GM23248 (cell line): ENCODE results near the gene MLST8. TPM values are rescaled to one million over a fixed set of nuclear protein-coding genes. Genes with fewer than 3 reads are reported as not detected.

Source experiments
- DNase-seq: peaks from one replicate; pipeline ENCODE4 v3.0.0-alpha.2; 2015
- H2AFZ ChIP-seq: fragments of 200-600 bp; sonication (generic); 2 replicates; pipeline ENCODE4 v1.6.1; 2016; ENCODE audit warnings: antibody characterized with exemption
- H3F3A ChIP-seq: fragments of 200-600 bp; sonication (generic); 2 replicates; pipeline ENCODE4 v1.6.1; 2016; ENCODE audit warnings: mild to moderate bottlenecking, antibody characterized with exemption, mixed run types; ENCODE audit not compliant: insufficient read depth
- H3K27ac ChIP-seq: fragments of 200-600 bp; sonication (generic); 2 replicates; pipeline ENCODE4 v1.5.1; 2016; ENCODE audit warnings: mild to moderate bottlenecking
- H3K27me3 ChIP-seq: fragments of 200-600 bp; sonication (generic); replicated peaks from 2 replicates; pipeline ENCODE4 v1.6.1; 2016; ENCODE audit warnings: mild to moderate bottlenecking; ENCODE audit not compliant: insufficient read depth
- H3K36me3 ChIP-seq: fragments of 200-600 bp; sonication (generic); 2 replicates; pipeline ENCODE4 v1.6.1; 2016; ENCODE audit warnings: low read depth, mild to moderate bottlenecking
- H3K4me1 ChIP-seq: fragments of 200-600 bp; sonication (generic); 2 replicates; pipeline ENCODE4 v1.6.1; 2016; ENCODE audit warnings: mild to moderate bottlenecking; ENCODE audit not compliant: insufficient read depth
- H3K4me2 ChIP-seq: fragments of 200-600 bp; sonication (generic); one replicate; pipeline ENCODE4 v1.6.1; 2016; ENCODE audit warnings: mild to moderate bottlenecking; ENCODE audit not compliant: unreplicated experiment
- H3K4me3 ChIP-seq: fragments of 200-600 bp; sonication (generic); 2 replicates; pipeline ENCODE4 v1.5.1; 2016; ENCODE audit warnings: mild to moderate bottlenecking
- H3K79me2 ChIP-seq: fragments of 200-600 bp; sonication (generic); 2 replicates; pipeline ENCODE4 v1.6.1; 2016; ENCODE audit warnings: mild to moderate bottlenecking; ENCODE audit not compliant: insufficient read depth
- H3K9ac ChIP-seq: fragments of 200-600 bp; sonication (generic); 2 replicates; pipeline ENCODE4 v1.6.1; 2016; ENCODE audit warnings: mild to moderate bottlenecking
- H3K9me2 ChIP-seq: fragments of 200-600 bp; sonication (generic); 2 replicates; pipeline ENCODE4 v1.6.1; 2016; ENCODE audit warnings: mixed run types, mild to moderate bottlenecking, moderate library complexity; ENCODE audit not compliant: insufficient read depth
- H3K9me3 ChIP-seq: fragments of 200-600 bp; sonication (generic); one replicate; pipeline ENCODE4 v1.6.1; 2017; ENCODE audit warnings: low read depth
- H4K20me1 ChIP-seq: fragments of 200-600 bp; sonication (generic); 2 replicates; pipeline ENCODE4 v1.6.0; 2016; ENCODE audit not compliant: insufficient read depth
- EZH2 ChIP-seq: fragments of 200-600 bp; sonication (generic); IDR thresholded peaks from 2 replicates; pipeline ENCODE4 v1.6.1; 2018; ENCODE audit warnings: antibody characterized with exemption, mild to moderate bottlenecking; ENCODE audit not compliant: insufficient read depth, poor library complexity, severe bottlenecking
- EZH2phosphoT487 ChIP-seq: fragments of 200-600 bp; sonication (generic); IDR thresholded peaks from 2 replicates; pipeline ENCODE4 v1.6.1; 2018; ENCODE audit warnings: antibody characterized with exemption, moderate library complexity, mild to moderate bottlenecking, low read depth; ENCODE audit not compliant: insufficient read depth
- WGBS, 2 experiments: methylation state at CpG; one replicate each; pipeline ENCODE4 v1.1.6; 2015 to 2017; ENCODE audit warnings: low lambda C conversion rate in 2 of 2, low coverage in 1 of 2; ENCODE audit errors: missing lambda C conversion rate in 2 of 2; 5-methylcytosine and 5-hydroxymethylcytosine counted together
- in situ Hi-C: fragments of 300-500 bp; cut with MboI; formaldehyde crosslinking; loops from 2 replicates; pipeline ENCODE4 v1.15.0; 2020
- polyA plus RNA-seq: library from polyadenylated mRNA; unstranded; fragments of >200 nt; fragmentation: Nextera tagmentation; extraction: Ambion mirVana; gene quantifications from 2 replicates; pipeline ENCODE4 v1.2.1, GENCODE V29; 2016
- total RNA-seq: library from RNA; depleted of rRNA; stranded (reverse); fragments of >200 nt; shearing (Covaris generic); gene quantifications from 2 replicates; pipeline ENCODE4 v1.2.3, GENCODE V29; 2014

The MLST8 gene
- total and polyA plus RNA-seq, 2 experiments from 2014 or later, result 46.5 to 62.9 TPM

- Histone ChIP-seq H3K4me1 (peaks cover 14% of the 10 kb centered on the region), H3K9me3 (no peaks in the 10 kb centered on the region), H3F3A (no peaks in the 10 kb centered on the region), H3K79me2 (peaks cover 40% of the 10 kb centered on the region), H3K9me2 (no peaks in the 10 kb centered on the region), H3K9ac (no peak overlapping the region), H3K4me3 (no peak overlapping the region), H3K27ac (no peak overlapping the region), H3K27me3 (no peaks in the 10 kb centered on the region), H2AFZ (no peak overlapping the region), H3K36me3 (no peaks in the 10 kb centered on the region), H4K20me1 (no peaks in the 10 kb centered on the region), H3K4me2 (no peak overlapping the region)
- no peak for DNase-seq
- in situ Hi-C loops, result no loop called here
- no peak for TF ChIP-seq EZH2phosphoT487
- TF ChIP-seq EZH2, result no peak
- WGBS, 2 experiments, result 93 to 97% methylated on average over 11 to 17 of the region's 17 CpGs
Measured at GRCh38 chr16:2210009-2210332, 4.7 kb downstream of the MLST8 start.

GRCh38 chr16:2210386-2211365, 5.4 kb downstream of the MLST8 start, which contains the start of gene BRICD5:
BRICD5 (minus strand) TSS chr16:2210863; CDS start chr16:2210833, 30 bp downstream.
- Histone ChIP-seq H3K4me3 (no peak within 1 kb of the TSS), H3K9ac (no peak within 1 kb of the TSS), H3K9me3 (no peaks in the 10 kb centered on the region), H3K79me2 (peaks cover 39% of the 10 kb centered on the region), H3K27ac (no peak within 1 kb of the TSS), H3K9me2 (no peaks in the 10 kb centered on the region), H3K36me3 (no peaks in the 10 kb centered on the region), H3K4me2 (no peak within 1 kb of the TSS), H3K27me3 (no peaks in the 10 kb centered on the region), H3F3A (no peaks in the 10 kb centered on the region), H2AFZ (no peak within 1 kb of the TSS), H4K20me1 (no peaks in the 10 kb centered on the region), H3K4me1 (peaks cover 14% of the 10 kb centered on the region)
- DNase-seq, result no peak
- TF ChIP-seq EZH2 (no peak), EZH2phosphoT487 (no peak)
- WGBS, 2 experiments, result 82 to 84% methylated on average over 24 of the region's 24 CpGs
- in situ Hi-C loops, result no loop called here

GRCh38 chr16:2211923-2212347, 6.7 kb downstream of the MLST8 start:
- Histone ChIP-seq H4K20me1 (no peaks in the 10 kb centered on the region), H3K9me2 (no peaks in the 10 kb centered on the region), H3K4me1 (peaks cover 10% of the 10 kb centered on the region; the same call in 1 of the 2 replicates), H2AFZ (no peak overlapping the region), H3K79me2 (peaks cover 28% of the 10 kb centered on the region), H3K4me3 (no peak overlapping the region), H3F3A (no peaks in the 10 kb centered on the region), H3K4me2 (no peak overlapping the region), H3K27ac (no peak overlapping the region), H3K9ac (no peak overlapping the region), H3K9me3 (no peaks in the 10 kb centered on the region), H3K36me3 (no peaks in the 10 kb centered on the region), H3K27me3 (no peaks in the 10 kb centered on the region)
- in situ Hi-C loops, result no loop called here
- TF ChIP-seq EZH2 (no peak), EZH2phosphoT487 (no peak)
- DNase-seq, result no peak
- WGBS, 2 experiments, result 82 to 84% methylated on average over 11 of the region's 11 CpGs

GRCh38 chr16:2212362-2213324, 7.4 kb downstream of the MLST8 start:
- H2AFZ ChIP-seq, result no peak overlapping the region
- peak overlapping the region; percentile 87 for H3K4me2 ChIP-seq
- peak overlapping the region; percentile 72 for H3K4me3 ChIP-seq

More at GRCh38 chr16:2212362-2213324, 7.4 kb downstream of the MLST8 start:
- in situ Hi-C loops, result no loop called here
- Histone ChIP-seq H3K4me1 (peaks cover 10% of the 10 kb centered on the region; the same call in 1 of the 2 replicates), H3K9me2 (no peaks in the 10 kb centered on the region), H3K9me3 (no peaks in the 10 kb centered on the region), H3K27me3 (no peaks in the 10 kb centered on the region), H4K20me1 (no peaks in the 10 kb centered on the region), H3K79me2 (peaks cover 27% of the 10 kb centered on the region), H3K36me3 (no peaks in the 10 kb centered on the region), H3K27ac (no peak overlapping the region), H3F3A (no peaks in the 10 kb centered on the region), H3K9ac (peak overlapping the region; percentile 87)
- DNase-seq, result no peak
- 57 to 66% methylated on average over 19 of the region's 19 CpGs for WGBS, 2 experiments
- TF ChIP-seq EZH2phosphoT487 (no peak), EZH2 (no peak)
